Activated CD8-positive, alpha-beta T cell treated with anti-CD3 and anti-CD28 coated beads, Interleukin-2, amount 10 ng/mL, durations not matched to agents 7 days and 5 days (primary cell): Measurements from ENCODE around the gene EIF2S3. TPM values are rescaled to one million over a fixed set of nuclear protein-coding genes. Genes with fewer than 3 reads are reported as not detected.

Source experiments
- ATAC-seq: fragments of 150-1000 bp; cut with Tn5 transposase; one replicate; pipeline ENCODE4 v1.10.0; 2021; ENCODE audit warnings: moderate library complexity
- CTCF ChIA-PET: fragments of 350-600 bp; sonication (Branson Sonifier 250); formaldehyde crosslinking; loops from one replicate; lab custom pipeline; 2021; ENCODE audit warnings: antibody characterized with exemption; lab: Charles Lee
- POLR2A ChIA-PET: fragments of 350-600 bp; sonication (Branson Sonifier 250); formaldehyde crosslinking; loops from one replicate; lab custom pipeline; 2021; ENCODE audit warnings: antibody characterized with exemption; lab: Charles Lee
- DNase-seq: peaks from one replicate; pipeline ENCODE4 v3.0.0-alpha.2; 2020
- H3K27ac Mint-ChIP-seq: one replicate; pipeline ENCODE4 v1.8.0; 2021; ENCODE audit warnings: mild to moderate bottlenecking, mixed read lengths
- H3K27me3 Mint-ChIP-seq: one replicate; pipeline ENCODE4 v1.8.0; 2021; ENCODE audit warnings: low read depth, mixed read lengths
- H3K36me3 Mint-ChIP-seq: one replicate; pipeline ENCODE4 v1.8.0; 2021; ENCODE audit warnings: low read depth, mixed read lengths
- H3K4me1 Mint-ChIP-seq: one replicate; pipeline ENCODE4 v1.8.0; 2021; ENCODE audit warnings: low read depth, mixed read lengths
- H3K4me3 Mint-ChIP-seq: one replicate; pipeline ENCODE4 v1.8.0; 2021; ENCODE audit warnings: mild to moderate bottlenecking, mixed read lengths
- H3K9me3 Mint-ChIP-seq: one replicate; pipeline ENCODE4 v1.8.0; 2022; ENCODE audit warnings: mixed read lengths; ENCODE audit not compliant: insufficient read depth
- total RNA-seq, 2 experiments: library from RNA; stranded (reverse); gene quantifications; one replicate each; pipeline ENCODE4 v1.2.3, GENCODE V29; 2021

EIF2S3 gene
- total RNA-seq, 2 experiments from 2014 or later = 187 to 197 TPM

- POLR2A ChIA-PET = no interaction called here
- H3K36me3 Mint-ChIP-seq = no peaks in the 10 kb centered on the region
- no peak for DNase-seq
- no peaks in the 10 kb centered on the region for H3K27me3 Mint-ChIP-seq
- no peak for ATAC-seq
- H3K4me1 Mint-ChIP-seq = no peaks in the 10 kb centered on the region
- no peaks in the 10 kb centered on the region for H3K9me3 Mint-ChIP-seq
- H3K27ac Mint-ChIP-seq = no peak overlapping the region
- H3K4me3 Mint-ChIP-seq = no peak overlapping the region
- CTCF ChIA-PET = no interaction called here
Measured at GRCh38 chrX:24090300-24091200, 35.8 kb downstream of the EIF2S3 start.

- no peaks in the 10 kb centered on the region for H3K4me1 Mint-ChIP-seq
- H3K27me3 Mint-ChIP-seq = no peaks in the 10 kb centered on the region
- no peaks in the 10 kb centered on the region for H3K36me3 Mint-ChIP-seq
- no peak for ATAC-seq
- no peak for DNase-seq
- no peak overlapping the region for H3K4me3 Mint-ChIP-seq
- POLR2A ChIA-PET = interaction anchor here (0.5 kb wide), 1 partner anchor 439 kb away, joined by 3 read pairs; no protein-coding TSS in a partner anchor
- no peak overlapping the region for H3K27ac Mint-ChIP-seq
- no peaks in the 10 kb centered on the region for H3K9me3 Mint-ChIP-seq
- CTCF ChIA-PET = no interaction called here
Measured at GRCh38 chrX:24093746-24094145, 39.0 kb downstream of the EIF2S3 start.

- Mint-ChIP-seq H3K27me3 (no peaks in the 10 kb centered on the region), H3K36me3 (no peaks in the 10 kb centered on the region), H3K27ac (no peak overlapping the region), H3K4me3 (no peak overlapping the region), H3K9me3 (no peaks in the 10 kb centered on the region), H3K4me1 (peaks cover 9% of the 10 kb centered on the region)
- POLR2A ChIA-PET = no interaction called here
- ATAC-seq (no peak), DNase-seq (no peak)
- CTCF ChIA-PET = no interaction called here
Measured at GRCh38 chrX:24097741-24098260, 43.0 kb downstream of the EIF2S3 start.

GRCh38 chrX:24098932-24099331 is 44.2 kb downstream of the EIF2S3 start:
- ChIA-PET POLR2A (interaction anchor here (0.7 kb wide), 1 partner anchor 23 kb away, joined by 3 read pairs; no protein-coding TSS in a partner anchor), CTCF (no interaction called here)
- Mint-ChIP-seq H3K9me3 (no peaks in the 10 kb centered on the region), H3K27me3 (no peaks in the 10 kb centered on the region), H3K36me3 (no peaks in the 10 kb centered on the region), H3K4me3 (no peak overlapping the region), H3K27ac (no peak overlapping the region), H3K4me1 (peaks cover 9% of the 10 kb centered on the region)
- DNase-seq (no peak), ATAC-seq (no peak)

- DNase-seq (no peak), ATAC-seq (no peak)
- ChIA-PET POLR2A (no interaction called here), CTCF (no interaction called here)
- Mint-ChIP-seq H3K27ac (peak overlapping the region; percentile 30), H3K36me3 (no peaks in the 10 kb centered on the region), H3K4me1 (peaks cover 9% of the 10 kb centered on the region), H3K4me3 (no peak overlapping the region), H3K9me3 (no peaks in the 10 kb centered on the region), H3K27me3 (no peaks in the 10 kb centered on the region)
Measured at GRCh38 chrX:24099394-24099793, 44.6 kb downstream of the EIF2S3 start.

- H3K4me3 Mint-ChIP-seq = no peak overlapping the region
- CTCF ChIA-PET = interaction anchor here (1.0 kb wide), 1 partner anchor 45 kb away, joined by 3 read pairs; no protein-coding TSS in a partner anchor
- POLR2A ChIA-PET = no interaction called here
- H3K9me3 Mint-ChIP-seq = no peaks in the 10 kb centered on the region
- ATAC-seq (no peak), DNase-seq (no peak)
- H3K27ac Mint-ChIP-seq = no peak overlapping the region
- no peaks in the 10 kb centered on the region for H3K36me3 Mint-ChIP-seq
- peaks cover 9% of the 10 kb centered on the region for H3K4me1 Mint-ChIP-seq
- H3K27me3 Mint-ChIP-seq = no peaks in the 10 kb centered on the region
Measured at GRCh38 chrX:24100713-24101112, 46.0 kb downstream of the EIF2S3 start.

- Mint-ChIP-seq H3K4me3 (no peak overlapping the region), H3K27me3 (no peaks in the 10 kb centered on the region), H3K27ac (no peak overlapping the region), H3K9me3 (no peaks in the 10 kb centered on the region), H3K36me3 (no peaks in the 10 kb centered on the region), H3K4me1 (no peaks in the 10 kb centered on the region)
- ATAC-seq (no peak), DNase-seq (no peak)
- ChIA-PET CTCF (no interaction called here), POLR2A (no interaction called here)
Measured at GRCh38 chrX:24110069-24110468, 55.3 kb downstream of the EIF2S3 start.

GRCh38 chrX:24113181-24113580 is 58.4 kb downstream of the EIF2S3 start:
- Mint-ChIP-seq H3K4me1 (no peaks in the 10 kb centered on the region), H3K36me3 (no peaks in the 10 kb centered on the region), H3K4me3 (no peak overlapping the region), H3K27me3 (no peaks in the 10 kb centered on the region), H3K9me3 (no peaks in the 10 kb centered on the region), H3K27ac (no peak overlapping the region)
- ATAC-seq = no peak
- CTCF ChIA-PET = no interaction called here
- POLR2A ChIA-PET = no interaction called here
- no peak for DNase-seq

GRCh38 chrX:24117258-24117657 is 62.5 kb downstream of the EIF2S3 start:
- Mint-ChIP-seq H3K27ac (no peak overlapping the region), H3K36me3 (no peaks in the 10 kb centered on the region), H3K4me3 (no peak overlapping the region), H3K9me3 (no peaks in the 10 kb centered on the region), H3K27me3 (no peaks in the 10 kb centered on the region), H3K4me1 (no peaks in the 10 kb centered on the region)
- ChIA-PET CTCF (no interaction called here), POLR2A (no interaction called here)
- ATAC-seq (no peak), DNase-seq (no peak)

- Mint-ChIP-seq H3K4me1 (no peaks in the 10 kb centered on the region), H3K27ac (no peak overlapping the region), H3K4me3 (no peak overlapping the region), H3K36me3 (no peaks in the 10 kb centered on the region), H3K27me3 (no peaks in the 10 kb centered on the region), H3K9me3 (no peaks in the 10 kb centered on the region)
- DNase-seq (no peak), ATAC-seq (no peak)
- CTCF ChIA-PET = no interaction called here
- POLR2A ChIA-PET = no interaction called here
Measured at GRCh38 chrX:24124244-24124799, 69.6 kb downstream of the EIF2S3 start.

- no peak overlapping the region for H3K27ac Mint-ChIP-seq
- ATAC-seq (no peak), DNase-seq (no peak)
- H3K4me1 Mint-ChIP-seq = no peaks in the 10 kb centered on the region
- no peaks in the 10 kb centered on the region for H3K9me3 Mint-ChIP-seq
- H3K36me3 Mint-ChIP-seq = no peaks in the 10 kb centered on the region
- ChIA-PET CTCF (no interaction called here), POLR2A (no interaction called here)
- no peaks in the 10 kb centered on the region for H3K27me3 Mint-ChIP-seq
- H3K4me3 Mint-ChIP-seq = no peak overlapping the region
Measured at GRCh38 chrX:24125028-24125612, 70.4 kb downstream of the EIF2S3 start.
